ENCODE data around the gene ACTL10. TPM values are rescaled to one million over a fixed set of nuclear protein-coding genes. Genes with fewer than 3 reads are reported as not detected.
A peak's percentile ranks its signal among the peaks of the same experiment; 100 is the strongest.

The ACTL10 gene
- total and polyA plus RNA-seq, 2 of the 13 experiments (the other 11 are each of a cell fraction or from before 2014, with no cell fraction given), result not detected

DNA sequence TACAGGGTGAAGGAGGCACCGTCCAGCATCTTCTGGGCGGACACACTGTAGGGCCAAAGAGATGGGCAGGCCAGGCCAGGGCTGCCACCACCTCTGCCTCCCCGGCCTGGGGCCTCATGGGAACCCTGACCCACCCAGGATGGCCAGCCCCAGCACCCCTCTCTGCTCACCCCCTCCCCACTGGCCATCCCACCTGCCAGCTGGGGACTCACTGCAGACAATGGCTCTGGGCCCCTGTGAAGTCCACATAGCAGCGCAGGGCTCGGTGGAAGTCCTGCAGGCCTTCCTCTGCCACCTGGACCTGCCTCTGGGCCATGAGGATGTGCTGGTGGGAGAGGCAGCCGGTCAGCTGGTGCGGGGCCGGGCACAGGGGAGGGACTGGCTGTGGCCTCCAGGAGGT lies 8.2 kb upstream of the ACTL10 start:
- Histone ChIP-seq H3K27ac (ENCODE audit: extremely low read length, insufficient read depth, low read length) (no peak overlapping the region), H3K4me3 (replicated peaks in 1 of 3; ENCODE audit: insufficient read depth in 1 of 3, low read depth in 2 of 3, low read length in 3 of 3) (no peak overlapping the region), H3K27me3 (ENCODE audit: control insufficient read depth in 1 of 2, insufficient read depth in 2 of 2, low read length in 2 of 2) (no peaks in the 10 kb centered on the region; a peak in 1 of 5 replicates), H4K20me1 (ENCODE audit: insufficient read depth, low read length) (no peaks in the 10 kb centered on the region), H2AFZ (ENCODE audit: low read length) (no peak overlapping the region), H3K9me3 (ENCODE audit: low read length) (no peaks in the 10 kb centered on the region), H3K4me1 (ENCODE audit: insufficient read depth, low read length) (peaks cover 26% of the 10 kb centered on the region), H3K4me2 (ENCODE audit: low read depth, low read length) (no peak overlapping the region), H3K9ac (ENCODE audit: insufficient read depth, low read depth, low read length) (no peak overlapping the region), H3K79me2 (ENCODE audit: insufficient read depth, low read length) (peaks cover 4% of the 10 kb centered on the region), H3K36me3 (replicated peaks in 1 of 2; ENCODE audit: control insufficient read depth in 1 of 2, insufficient read depth in 2 of 2, low read length in 2 of 2) (peaks cover 40 to 47% of the 10 kb centered on the region in 2 experiments)
- DNase-seq (ENCODE audit: low spot score), result no peak
- no peak for TF ChIP-seq CBX5 (CRISPR knock-in tag; IDR thresholded peaks at IDR 0.05; ENCODE audit: borderline replicate concordance)
- no peak for TF ChIP-seq ZNF441 (CRISPR knock-in tag; IDR thresholded peaks at IDR 0.05; ENCODE audit: borderline replicate concordance)
- TF ChIP-seq ZNF572 (CRISPR knock-in tag; IDR thresholded peaks at IDR 0.05), result no peak
- TF ChIP-seq PAXIP1 (CRISPR knock-in tag; conservative IDR thresholded peaks at IDR 0.05), result no peak
- no peak for TF ChIP-seq CREB1 (IDR thresholded peaks at IDR 0.05)
- TF ChIP-seq CREB1 (CRISPR knock-in tag; IDR thresholded peaks at IDR 0.05), result no peak
- TF ChIP-seq, protein P1, sequence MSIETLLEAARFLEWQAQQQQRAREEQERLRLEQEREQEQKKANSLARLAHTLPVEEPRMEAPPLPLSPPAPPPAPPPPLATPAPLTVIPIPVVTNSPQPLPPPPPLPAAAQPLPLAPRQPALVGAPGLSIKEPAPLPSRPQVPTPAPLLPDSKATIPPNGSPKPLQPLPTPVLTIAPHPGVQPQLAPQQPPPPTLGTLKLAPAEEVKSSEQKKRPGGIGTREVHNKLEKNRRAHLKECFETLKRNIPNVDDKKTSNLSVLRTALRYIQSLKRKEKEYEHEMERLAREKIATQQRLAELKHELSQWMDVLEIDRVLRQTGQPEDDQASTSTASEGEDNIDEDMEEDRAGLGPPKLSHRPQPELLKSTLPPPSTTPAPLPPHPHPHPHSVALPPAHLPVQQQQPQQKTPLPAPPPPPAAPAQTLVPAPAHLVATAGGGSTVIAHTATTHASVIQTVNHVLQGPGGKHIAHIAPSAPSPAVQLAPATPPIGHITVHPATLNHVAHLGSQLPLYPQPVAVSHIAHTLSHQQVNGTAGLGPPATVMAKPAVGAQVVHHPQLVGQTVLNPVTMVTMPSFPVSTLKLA (IDR thresholded peaks at IDR 0.05), result peak; percentile 55
- 0 out of 4 replicates have a peak, but pooled peaks of 1 of the 2 experiments have one; percentile 24 for TF ChIP-seq POLR2A (IDR thresholded peaks at IDR 0.05; ENCODE audit: insufficient read depth in 1 of 2, low read depth in 2 of 2, low read length in 2 of 2)
- CTCF ChIA-PET (ENCODE audit: low intra/inter-chr PET ratio, low total read pairs), result no interaction called here
- in situ Hi-C loops (cut with HindIII; ENCODE audit: extremely low pct_ligation_motif_present, low pct_unique_long_range_greater_than_20kb), result no loop called here
- BruUV-seq (replicated peaks), result no TSS peak
- no peak for ATAC-seq
- POLR2A ChIA-PET, result no interaction called here
- WGBS (ENCODE audit: low lambda C conversion rate), result 94% methylated on average over 4 of the region's 8 CpGs
- no peak for FAIRE-seq
- intact Hi-C loops (cut with micrococcal nuclease; ENCODE audit: unreplicated experiment), result no loop called here
